NCI-H526 (cell line): Measurements from ENCODE around the gene PRPF4.
"Not testable (repeated sequence)": the region's sequence is repeated elsewhere in the genome, so short reads cannot be mapped to it uniquely, and the experiment has no call there.

Source experiments
- DNase-seq, 2 experiments: peaks; one replicate each; lab custom pipeline; 2025; lab: John Stamatoyannopoulos, UW

Gene PRPF4

DNA sequence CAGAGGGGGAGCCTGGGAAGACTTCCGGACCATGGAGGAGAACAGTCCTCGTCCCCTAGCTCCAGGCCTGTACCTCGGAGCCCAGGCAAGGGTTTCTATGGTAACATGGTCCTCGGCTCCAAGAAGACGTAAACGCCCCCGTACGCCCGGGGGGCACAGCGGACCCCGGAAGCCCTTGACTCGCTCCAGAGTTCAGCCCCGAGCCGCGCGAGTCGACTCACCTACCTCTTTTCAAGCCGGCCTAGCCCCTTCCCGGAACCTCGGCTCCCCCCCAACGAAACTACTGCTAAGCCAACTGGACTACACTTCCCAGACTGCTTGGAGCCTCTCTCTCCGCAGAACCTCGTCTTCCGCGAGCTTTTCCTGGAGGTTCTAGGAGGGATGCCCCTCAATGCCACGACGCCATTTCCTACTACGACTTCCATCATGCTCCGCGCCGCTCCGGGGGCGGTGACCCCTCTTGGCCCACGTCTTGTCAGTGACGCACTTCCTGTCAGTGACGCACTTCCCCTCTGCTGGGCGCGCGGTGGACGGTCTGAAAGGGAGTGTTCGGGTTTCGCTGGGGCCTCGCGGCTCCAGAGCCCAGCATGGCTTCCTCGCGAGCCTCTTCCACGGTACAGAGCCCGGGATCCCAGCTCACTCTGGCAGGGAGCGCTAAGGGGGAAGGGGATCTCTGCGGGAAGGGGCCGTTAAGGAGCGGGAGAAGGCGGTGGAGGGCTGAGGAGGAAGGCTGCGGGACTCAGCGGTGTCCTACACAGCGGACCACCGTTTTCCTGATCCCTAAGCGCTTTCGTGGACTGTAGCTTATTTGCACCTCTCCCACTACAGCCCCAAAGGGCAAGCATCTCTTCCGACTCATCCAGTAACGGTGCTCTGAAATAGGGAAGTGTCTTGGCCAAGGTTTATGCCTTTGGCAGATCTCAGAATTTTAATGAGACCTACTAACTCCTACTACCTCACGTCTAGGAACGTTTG is at the start of gene PRPF4, which contains the start of gene CDC26:
TSS of gene PRPF4 (plus strand) at position 502 of the 975 bp plus-strand sequence. CDS start at position 588, 86 bp downstream.
TSS of gene CDC26 (minus strand) at position 416 of the 975 bp plus-strand sequence. CDS start 3,065 bp downstream, outside the sequence.
- peak; percentile 95 to 96 for DNase-seq

DNA sequence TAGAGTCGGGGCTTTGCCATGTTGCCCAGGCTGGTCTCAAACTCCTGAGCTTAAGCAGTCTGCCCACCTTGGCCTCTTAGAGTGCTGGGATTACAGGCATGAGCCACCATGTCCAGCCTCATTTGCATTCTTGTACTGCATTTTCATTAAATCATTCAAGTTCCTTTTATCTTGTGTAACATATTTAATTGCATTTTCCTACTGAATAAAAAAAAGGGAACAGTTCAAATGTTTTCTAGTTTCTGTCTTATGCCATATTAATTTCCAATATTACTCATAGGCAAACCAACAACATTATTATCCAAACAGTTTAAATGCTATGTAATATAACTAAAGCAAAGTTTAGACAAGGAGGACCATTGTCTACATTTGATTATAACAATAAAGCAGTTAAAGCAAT is 48.0 kb upstream of the PRPF4 start:
- peak; percentile 63 to 90 for DNase-seq

DNA sequence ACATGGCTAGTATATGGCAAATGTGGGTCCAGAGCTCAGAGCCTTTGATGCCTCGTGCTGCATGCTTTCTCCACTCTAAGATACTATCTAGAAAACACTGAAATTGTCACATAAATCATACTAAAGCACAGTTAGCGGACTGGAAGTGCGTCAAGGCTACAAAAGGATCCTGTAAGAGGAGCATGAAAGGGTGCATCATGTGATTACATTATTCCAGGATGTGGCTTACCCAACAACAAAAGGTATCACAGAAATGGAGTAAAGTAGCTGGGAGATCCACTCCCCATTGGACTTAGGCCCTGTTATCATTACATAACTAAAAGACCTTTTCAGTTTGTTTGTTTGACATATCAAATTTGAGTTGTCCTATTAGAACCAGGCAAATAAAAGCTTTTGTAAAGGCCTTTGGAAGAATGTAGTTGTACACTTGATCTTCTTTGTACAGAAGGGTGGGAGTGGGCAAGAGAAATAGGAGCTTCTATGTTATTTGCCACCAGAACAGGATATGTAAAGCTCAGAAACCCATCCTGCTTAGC is 47.3 kb upstream of the PRPF4 start:
- DNase-seq: peak; percentile 93 to 95

DNA sequence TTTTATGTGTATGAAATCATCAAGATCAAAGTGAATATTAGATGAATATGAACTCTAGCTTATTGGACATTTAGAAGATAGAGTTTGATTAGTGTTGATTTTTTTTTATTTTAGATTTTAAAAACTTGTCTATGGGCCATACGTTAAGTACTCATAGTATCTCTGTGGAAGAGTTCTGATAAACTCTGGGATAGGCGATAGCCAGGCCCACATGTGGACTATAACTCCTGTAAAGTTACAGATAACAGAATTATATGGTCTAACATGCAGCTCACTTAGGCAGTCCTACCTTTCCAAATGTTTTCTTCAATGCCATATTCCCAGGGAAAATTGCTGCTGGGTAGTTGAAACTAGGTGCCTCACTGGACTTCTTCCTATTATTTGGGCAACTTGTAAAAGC is 43.8 kb upstream of the PRPF4 start:
- DNase-seq: no peak

DNA sequence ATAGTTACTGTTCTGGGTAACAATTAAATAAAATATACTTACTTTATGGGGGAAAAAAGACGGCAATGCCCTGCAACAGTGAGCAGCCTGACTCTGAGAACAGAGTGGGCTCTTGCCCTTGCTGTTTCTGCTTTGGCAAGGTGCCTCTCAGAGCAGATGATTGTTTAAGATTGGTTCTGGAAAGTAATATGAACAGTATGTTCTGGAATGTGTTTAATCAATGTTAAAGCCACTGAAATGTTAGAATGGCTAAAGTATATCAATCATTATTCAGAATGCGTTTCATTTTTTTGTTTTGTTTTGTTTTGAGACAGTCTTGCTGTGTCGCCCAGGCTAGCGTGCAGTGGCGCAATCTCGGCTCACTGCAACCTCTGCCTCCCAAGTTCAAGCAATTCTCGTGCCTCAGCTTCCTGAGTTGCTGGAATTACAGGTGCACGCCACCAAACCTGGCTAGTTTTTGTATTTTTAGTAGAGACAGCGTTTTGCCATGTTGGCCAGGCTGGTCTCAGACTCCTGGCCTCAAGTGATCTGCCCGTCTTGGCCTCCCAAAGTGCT is 39.7 kb upstream of the PRPF4 start:
- not testable (repeated sequence) for DNase-seq

DNA sequence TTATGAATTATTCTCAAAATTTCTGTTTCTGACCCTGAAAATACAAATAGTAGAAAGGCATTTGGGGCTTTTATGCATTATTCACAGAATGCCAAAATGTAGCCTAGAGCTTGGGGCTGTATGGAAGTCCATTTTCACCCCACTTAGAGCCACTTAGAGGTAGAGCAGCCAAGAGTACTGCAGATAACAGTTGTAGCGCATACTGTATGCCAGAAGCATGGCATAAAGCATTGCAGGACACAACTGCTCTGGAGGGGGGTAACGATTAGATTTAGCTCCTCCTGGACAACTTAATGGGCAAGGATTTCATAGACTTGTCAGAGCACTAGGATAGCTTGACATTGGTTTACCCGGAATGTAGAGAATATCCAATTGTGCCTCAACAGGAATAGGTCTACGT is 38.4 kb upstream of the PRPF4 start:
- no peak for DNase-seq

DNA sequence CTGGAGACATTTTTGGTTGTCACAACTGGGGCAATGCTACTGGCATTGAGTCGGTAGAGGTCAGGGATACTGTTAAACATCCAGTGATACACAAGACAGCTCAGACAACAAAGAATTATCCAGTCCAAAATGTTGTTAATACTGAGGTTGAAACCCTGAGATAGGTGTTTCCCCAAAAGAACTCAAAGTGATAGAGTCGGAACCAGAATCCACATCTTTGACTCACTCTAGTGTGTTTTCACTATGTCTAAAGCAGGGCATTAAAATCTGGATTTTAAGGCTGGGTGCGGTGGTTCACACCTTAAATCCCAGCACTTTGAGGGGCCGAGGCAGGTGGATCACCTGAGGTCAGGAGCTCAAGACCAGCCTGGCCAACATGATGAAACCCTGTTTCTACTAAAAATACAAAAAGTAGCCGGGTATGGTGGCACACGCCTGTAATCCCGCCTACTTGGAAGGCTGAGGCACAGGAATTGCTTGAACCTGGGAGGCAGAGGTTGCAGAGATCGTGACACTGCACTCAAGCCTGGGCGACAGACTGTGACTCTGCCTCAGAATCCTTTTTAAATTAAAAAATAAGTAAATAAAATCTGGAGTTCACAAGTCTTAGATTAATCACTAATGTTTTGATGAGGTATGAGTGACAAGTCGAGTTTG is 37.1 kb upstream of the PRPF4 start:
- no peak for DNase-seq

DNA sequence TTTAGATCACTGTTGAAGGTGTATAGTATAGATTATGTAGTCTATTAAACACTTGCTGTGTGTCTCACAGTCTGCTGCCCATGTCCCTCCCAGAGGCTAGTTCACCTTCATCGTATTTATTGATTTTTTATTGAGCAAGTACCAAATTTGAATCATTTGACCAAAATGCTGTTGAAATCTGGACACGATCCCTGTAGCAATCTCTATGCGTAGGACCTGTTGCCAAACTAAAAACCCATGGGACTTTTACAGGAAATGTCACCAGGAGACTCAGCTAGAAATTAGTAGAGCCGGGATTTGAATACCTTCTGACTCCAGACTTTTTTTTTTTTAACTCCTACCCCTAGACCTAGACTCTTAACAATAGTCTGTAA is 36.6 kb upstream of the PRPF4 start:
- no peak for DNase-seq

DNA sequence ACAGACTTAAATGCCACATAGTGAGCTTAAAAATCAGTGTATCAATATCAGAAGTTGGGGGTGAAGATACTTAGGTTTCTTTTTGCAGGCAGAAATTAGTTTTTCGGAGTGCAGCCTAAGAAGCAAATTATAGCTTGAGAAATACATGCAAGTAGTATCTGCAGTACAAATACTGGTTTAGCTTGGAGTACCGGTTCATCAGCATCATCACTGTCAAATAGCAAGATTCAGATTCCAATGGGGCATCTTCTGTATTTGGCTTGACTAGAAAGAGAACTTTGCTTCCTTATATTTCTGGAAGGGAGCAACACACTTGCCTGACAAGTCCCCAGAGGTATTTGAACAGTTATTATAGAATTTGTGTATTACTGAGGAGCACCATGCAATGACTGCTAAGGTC is 34.3 kb upstream of the PRPF4 start:
- no peak for DNase-seq

DNA sequence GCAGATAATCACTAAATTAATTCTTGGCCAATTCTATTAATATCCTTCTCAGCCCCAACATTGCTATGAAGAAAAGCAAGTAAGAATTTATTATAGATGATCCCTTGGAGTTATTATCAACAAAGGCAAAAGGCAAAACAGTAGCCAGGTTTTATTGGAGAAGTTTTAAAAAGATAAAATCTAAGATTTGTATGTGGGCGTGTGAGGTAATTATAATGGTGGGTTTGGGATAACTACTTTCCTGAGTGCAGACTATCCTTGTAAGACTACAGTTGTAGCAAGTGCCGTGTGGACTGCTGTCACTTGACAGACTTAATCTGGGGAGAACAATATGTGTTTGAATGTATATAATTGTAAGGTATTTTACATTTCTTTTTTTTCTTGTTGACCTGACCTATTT is 30.9 kb upstream of the PRPF4 start:
- DNase-seq: no peak

DNA sequence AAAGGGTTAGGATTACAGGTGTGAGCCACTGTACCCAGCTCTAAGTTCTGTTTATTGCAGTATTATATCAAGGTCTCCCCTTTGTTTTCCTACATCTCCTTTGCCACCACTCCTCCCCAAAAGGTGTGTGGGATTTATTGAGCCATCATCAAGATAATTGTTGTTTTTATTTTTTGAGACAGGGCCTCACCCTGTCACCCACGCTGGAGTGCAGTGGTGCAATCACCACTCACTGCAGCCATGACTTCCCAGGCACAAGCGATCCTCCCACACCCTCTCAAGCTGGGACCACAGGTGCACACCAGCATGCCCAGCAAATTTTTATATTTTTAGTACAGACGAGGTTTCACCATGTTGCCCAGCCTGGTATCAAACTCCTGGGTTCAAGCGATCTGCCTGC is 29.6 kb upstream of the PRPF4 start:
- no peak for DNase-seq

DNA sequence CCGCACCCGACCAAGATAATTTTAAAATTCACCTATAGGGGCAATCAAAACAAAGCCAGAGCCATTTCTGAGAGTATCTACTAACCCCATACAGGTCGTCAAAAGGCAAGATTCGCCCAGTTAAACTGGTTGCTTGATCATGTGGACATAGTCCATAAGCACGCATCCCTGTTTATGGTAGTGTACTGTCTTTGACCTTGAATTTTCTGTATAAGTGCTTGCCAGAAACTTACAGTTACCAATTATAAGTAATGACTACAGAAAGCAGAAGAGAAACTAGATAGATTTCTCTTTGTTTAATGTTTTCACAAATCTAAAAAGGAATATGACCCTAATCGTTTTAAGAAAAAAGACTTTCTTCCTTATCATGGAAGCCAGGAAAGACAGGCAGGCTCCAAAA is 28.5 kb upstream of the PRPF4 start:
- DNase-seq: no peak

DNA sequence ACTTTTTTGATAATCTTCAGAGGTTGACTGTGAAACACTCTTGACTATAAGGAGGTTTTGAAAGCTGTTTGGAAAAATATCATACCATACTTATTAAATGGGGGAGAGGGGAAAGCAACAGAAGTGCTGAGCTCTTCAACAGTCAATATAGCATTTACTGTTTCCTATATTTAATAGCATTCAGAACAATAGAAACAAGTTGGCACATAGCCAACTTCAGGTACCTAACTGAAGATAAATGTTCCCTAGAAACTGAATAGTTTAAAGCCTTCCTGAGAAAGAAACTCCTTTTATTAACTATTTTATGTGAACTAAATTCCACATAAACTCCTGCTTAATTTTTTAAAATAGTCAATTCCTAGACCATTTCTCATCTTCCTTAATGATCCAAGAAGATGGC is 27.8 kb upstream of the PRPF4 start:
- DNase-seq: no peak

DNA sequence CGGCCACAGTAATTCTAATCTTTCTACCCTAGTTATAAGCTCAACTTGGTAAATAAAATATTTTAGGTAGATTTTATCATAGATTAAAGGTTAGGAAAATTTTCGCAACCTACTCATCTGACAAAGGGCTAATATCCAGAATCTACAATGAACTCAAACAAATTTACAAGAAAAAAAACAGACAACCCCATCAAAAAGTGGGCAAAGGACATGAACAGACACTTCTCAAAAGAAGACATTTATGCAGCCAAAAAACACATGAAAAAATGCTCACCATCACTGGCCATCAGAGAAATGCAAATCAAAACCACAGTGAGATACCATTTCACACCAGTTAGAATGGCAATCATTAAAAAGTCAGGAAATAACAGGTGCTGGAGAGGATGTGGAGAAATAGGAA is 25.8 kb upstream of the PRPF4 start:
- not testable (repeated sequence) for DNase-seq

DNA sequence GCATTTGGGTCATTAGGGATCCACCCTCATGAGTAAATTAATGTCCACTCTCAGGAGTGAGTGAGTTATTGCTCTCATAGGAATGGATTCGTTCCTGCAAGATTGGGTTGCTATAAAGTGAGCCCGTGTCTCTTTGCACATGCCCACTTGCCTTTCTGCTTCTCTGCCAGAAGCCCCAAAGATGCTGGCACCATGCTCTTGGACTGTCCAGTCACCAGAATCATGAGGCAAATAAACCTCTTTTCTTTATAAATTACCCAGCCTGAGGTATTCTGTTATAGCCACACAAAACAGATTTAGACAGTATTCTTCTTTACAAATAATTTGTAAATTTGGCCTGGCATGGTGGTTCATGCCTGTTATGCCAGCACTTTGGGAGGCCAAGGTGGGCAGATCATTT is 24.7 kb upstream of the PRPF4 start:
- DNase-seq: no peak

DNA sequence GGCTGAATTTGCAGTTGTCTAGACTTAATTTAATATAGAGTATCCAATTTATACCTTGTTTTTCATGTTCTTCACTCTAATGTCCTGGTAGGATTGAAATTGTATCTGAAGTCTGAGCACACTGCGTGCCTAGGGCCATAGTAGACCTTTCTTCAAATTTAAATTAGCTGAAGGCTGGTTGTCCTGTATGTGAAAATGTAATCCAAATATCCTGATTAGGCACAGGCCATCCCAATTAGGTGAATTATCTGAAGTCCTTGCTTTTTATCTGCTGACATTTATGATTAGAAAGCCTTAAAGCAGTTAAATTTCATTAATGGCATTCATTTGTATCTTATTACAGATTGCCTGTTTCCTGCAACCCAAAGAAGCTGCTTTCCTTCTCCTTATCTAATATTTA is 20.5 kb upstream of the PRPF4 start:
- DNase-seq: no peak

DNA sequence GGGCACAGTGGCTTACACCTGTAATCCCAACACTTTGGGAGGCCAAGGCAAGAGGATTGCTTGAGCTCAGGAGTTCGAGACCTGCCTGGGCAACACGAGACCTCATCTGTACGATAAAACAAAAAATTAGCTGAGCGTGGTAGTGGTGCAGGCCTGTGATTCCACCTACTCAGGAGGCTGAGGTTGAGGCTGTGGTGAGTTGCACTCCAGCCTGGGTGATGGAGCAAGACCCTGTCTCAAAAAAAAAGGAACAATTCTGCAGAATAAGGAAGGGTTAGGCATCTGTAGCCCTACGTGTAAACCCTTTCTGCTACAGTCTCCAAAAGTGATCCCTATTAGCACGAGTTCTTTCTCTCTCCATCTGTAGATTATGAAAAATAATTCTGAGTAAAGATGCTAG is 20.0 kb upstream of the PRPF4 start:
- no peak for DNase-seq

DNA sequence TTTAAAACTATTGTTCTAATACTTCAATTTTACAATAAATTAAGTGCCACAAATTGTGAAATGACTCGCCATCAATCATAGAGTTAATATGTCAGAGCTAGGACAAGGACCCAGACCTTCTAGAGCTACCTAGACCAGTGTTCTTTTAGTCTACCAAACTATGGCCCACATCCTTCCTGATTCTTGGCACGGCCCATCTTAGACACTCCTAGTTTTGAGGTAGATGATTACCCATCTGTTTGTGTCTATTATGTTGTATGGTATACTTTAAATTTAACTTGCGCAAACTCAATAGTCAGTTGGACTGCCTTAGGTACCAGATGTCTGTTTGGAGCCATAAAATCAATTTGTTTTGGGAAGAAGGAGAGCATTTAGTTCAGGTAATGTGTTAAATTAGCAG is 17.6 kb upstream of the PRPF4 start:
- no peak for DNase-seq

DNA sequence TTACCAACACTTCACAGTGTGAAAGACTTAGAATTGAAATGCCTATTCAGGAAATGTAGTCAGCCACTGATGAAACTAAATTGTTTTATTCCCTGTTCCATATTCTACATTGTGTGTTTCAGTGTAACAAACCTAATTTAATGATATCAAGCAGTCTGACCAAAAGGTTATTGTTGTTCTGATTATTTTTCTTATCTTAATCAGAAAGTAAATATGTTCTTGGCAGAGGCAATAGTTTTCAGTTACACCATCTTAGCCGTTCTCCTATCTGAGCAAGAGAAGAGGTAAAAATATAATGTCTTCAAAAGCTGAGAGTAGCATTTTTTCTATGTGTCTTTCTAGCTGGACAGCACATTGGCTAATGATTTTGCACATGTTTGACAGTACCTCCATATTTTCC is 17.2 kb upstream of the PRPF4 start:
- no peak for DNase-seq

DNA sequence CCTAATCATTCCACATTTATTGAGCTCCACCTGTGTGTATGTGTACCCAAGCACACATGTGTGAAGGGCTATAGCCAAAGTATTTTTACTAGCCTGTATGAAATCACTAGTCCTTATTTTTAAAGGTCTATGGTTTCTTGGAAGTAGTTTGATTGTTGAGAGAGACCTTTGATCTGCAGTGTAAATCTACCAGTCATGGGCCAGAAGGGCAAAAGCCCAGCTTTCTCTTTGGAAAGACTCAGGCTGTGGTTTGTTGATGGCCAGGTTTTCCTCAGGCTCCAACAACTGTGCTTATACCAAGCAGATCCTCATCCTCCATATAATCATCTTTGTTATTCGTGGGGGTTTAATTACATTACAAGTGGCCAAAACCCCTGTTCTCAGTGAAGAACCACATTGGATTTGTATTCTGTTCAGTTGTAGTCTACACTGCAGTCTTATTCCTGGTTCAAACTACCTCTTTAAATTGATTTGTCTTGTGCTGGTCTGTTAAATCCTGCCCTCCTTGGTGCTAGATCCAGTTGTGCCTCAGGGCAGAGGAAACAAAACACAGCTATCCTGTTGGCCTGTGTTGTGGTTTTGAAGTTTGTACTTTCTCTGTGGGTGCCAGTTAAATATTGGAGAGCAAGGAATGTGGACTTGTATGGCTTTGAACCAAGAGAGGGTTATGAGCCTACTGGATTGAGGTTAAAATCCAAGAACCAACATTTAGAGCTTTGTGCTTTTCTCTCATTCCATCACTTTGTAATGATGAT is 13.4 kb upstream of the PRPF4 start:
- DNase-seq: no peak

DNA sequence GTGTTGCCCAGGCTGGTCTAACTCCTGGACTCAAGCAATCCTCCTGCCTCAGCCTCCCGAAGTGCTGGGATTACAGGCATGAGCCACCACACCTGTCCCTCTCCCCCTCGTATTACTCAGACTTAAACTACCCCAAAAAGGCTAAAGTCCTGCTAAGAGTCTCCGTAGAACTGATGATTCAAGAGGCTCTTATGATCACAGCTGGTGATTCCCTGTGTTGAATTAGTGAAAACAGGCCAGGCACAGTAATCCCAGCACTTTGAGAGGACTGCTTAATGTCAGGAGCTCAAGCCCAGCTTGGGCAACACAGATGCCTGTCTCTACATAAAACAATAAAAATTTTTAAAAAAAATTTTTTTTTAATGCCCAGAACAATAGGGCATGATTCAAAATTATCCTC is 9.3 kb upstream of the PRPF4 start:
- no peak for DNase-seq
